Measurements from ENCODE around the gene RND2.

The RND2 gene

GRCh38 chr17:43006639-43007551 lies 18.1 kb upstream of the RND2 start, which contains the start of gene IFI35:
TSS of gene IFI35 (plus strand) at chr17:43006784. CDS start at chr17:43006948, 164 bp downstream.
- peak; percentile 36 for DNase-seq (ENCODE audit: low read depth)

GRCh38 chr17:43010667-43011308 lies 14.2 kb upstream of the RND2 start:
- DNase-seq (ENCODE audit: low read depth), result no peak

DNA sequence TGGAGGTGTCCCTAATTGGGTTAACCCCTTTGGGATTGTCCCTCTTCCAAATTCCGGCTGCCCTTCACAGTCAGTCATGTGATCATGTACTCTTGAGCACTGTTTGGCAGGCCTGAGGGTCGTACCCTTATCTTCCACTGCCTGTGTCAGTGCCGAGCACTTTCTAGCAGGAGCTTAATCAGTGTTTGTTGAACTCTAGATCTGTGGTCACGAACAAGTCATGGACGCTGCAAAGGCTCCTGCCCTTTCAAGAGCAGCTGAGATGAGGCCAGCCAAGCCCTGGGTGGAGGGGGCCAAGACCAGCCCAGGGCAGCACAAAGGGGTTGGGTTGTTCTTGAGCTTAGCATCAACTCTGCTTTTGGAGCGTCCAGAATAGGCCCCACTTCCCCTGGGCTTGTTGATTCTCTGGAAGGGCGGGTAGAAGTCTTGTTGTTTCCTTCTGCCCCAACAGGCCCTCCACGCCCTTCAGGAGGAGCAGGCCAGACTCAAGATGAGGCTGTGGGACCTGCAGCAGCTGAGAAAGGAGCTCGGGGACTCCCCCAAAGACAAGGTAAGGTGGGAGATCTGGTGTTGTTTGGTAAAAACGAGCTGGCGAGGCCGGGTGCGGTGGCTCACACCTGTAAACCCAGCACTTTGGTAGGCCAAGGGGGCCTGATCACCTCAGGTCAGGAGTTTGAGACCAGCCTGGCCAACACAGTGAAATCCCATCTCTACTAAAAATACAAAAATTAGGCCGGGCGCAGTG lies 13.1 kb upstream of the RND2 start:
- DNase-seq (ENCODE audit: low read depth), result no peak

DNA sequence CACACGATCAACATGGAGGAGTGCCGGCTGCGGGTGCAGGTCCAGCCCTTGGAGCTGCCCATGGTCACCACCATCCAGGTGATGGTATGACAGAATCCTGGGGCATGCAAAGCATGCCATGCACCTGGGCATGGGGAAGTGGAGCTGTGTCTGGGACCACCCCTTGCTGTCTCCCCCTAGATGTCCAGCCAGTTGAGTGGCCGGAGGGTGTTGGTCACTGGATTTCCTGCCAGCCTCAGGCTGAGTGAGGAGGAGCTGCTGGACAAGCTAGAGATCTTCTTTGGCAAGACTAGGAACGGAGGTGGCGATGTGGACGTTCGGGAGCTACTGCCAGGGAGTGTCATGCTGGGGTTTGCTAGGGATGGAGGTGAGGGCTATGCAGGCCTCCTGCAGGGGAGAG lies 11.7 kb upstream of the RND2 start:
- no peak for DNase-seq (ENCODE audit: low read depth)

DNA sequence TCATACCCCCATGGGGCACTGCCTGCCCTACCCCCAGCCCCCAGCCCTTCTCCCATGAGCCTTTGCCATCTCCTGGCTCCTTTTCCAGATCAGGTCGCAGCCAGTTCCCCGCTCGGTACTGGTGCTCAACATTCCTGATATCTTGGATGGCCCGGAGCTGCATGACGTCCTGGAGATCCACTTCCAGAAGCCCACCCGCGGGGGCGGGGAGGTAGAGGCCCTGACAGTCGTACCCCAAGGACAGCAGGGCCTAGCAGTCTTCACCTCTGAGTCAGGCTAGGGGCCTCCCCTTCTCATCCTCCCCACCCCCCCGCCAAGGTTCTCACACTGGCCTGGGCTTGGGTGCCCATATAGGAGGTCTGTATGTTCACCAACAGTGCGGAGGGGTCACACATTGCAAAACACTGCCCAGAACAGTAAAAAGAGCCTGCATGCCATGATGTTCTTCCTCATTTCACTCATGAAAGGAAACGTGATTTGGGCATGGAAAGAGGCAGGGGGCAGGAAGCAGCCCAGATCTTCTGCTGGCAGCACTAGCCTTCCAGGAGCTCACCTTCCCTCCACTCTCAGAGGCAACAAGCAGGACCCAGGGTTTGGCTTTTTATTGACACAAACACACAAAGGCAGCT lies 10.9 kb upstream of the RND2 start:
- DNase-seq (ENCODE audit: low read depth), result no peak

DNA sequence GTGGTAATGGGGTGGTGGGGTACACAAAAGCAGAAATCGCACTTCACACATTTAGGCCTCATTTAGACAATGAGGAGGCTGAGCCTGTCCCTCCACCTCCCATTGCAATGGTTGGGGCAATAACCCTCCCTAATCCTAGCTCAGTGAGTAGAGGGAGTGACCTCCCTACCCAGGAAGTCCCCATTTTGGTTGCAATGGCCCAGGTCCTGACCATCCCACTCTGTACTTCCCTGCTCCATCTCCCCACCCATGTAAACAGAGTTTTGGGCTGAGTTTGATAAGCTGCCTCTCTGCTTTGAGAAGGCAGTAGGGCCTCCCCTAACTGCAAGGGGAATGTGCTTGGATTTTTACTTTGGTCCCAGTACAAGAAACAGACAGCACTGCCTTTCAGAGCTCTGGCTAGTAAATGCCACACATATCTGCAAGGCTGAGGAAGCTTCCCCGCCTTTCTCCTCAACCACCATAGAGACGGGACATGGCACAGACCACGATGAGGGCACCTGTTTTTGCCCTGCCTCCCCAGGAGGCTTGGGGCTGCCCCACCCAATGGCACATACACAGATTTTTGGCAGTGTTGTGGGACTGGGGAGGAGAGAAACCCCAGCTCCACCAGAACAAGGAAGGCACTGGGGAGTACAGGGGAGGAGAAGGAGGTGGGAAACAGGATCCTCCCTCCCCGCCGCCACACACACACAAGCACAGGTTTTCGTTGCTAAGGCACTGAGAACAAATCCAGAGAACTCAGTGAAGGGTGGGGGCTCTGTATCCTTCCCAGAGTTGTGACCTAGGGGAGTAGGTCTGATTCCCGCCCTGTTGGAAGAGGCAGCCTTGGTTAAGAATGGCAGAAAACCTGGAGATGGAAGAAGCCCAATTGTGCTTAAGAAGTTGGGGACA lies 10.1 kb upstream of the RND2 start:
- DNase-seq (ENCODE audit: low read depth), result no peak

DNA sequence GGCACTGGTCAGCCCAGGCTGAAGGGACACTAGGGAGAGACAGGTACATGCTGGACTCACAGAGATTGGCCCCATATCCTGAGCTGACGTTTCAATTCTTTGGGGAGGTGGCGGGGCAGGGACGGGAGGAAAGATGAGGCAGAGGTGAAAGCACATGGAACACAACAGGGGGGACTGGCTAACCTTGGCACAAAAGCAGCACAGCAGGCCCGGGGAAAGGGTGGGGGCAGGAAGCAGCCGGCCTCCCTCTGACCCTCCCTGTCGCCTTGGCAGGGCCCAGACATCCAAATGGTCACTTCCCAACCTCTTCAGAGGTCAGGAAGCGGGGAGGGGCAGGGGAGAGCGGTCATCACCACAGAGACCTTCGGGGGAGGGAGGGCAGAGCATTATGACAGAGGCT lies 9.5 kb upstream of the RND2 start:
- DNase-seq (ENCODE audit: low read depth), result no peak

- DNase-seq (ENCODE audit: low read depth), result no peak
Observed at GRCh38 chr17:43016216-43016615, 8.8 kb upstream of the RND2 start.

GRCh38 chr17:43018008-43018853 lies 6.8 kb upstream of the RND2 start:
- DNase-seq (ENCODE audit: low read depth), result no peak

DNA sequence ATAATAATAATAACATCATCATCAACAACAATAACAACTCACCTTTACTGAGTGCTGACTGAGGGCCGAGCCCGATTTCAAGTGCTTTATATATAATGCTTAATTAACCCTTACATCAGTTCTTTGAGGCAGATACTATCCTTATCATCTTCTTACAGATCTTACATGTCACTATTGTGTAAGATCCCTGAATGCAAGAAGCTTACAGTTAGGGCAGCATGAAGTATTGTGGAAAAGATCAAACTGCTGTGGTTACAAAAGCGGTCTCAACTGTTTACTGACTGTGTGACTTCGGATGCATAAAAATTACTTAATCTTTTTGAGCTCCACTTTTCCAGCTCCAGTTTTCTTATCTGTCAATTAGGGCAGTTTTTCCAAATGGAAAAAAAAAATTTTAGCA lies 6.1 kb upstream of the RND2 start:
- DNase-seq (ENCODE audit: low read depth), result no peak

GRCh38 chr17:43019418-43019817 lies 5.6 kb upstream of the RND2 start:
- DNase-seq (ENCODE audit: low read depth), result no peak

GRCh38 chr17:43020030-43020621 lies 4.9 kb upstream of the RND2 start:
- DNase-seq (ENCODE audit: low read depth), result no peak

GRCh38 chr17:43020789-43021740 lies 4.0 kb upstream of the RND2 start:
- peak; percentile 59 for DNase-seq (ENCODE audit: low read depth)

DNA sequence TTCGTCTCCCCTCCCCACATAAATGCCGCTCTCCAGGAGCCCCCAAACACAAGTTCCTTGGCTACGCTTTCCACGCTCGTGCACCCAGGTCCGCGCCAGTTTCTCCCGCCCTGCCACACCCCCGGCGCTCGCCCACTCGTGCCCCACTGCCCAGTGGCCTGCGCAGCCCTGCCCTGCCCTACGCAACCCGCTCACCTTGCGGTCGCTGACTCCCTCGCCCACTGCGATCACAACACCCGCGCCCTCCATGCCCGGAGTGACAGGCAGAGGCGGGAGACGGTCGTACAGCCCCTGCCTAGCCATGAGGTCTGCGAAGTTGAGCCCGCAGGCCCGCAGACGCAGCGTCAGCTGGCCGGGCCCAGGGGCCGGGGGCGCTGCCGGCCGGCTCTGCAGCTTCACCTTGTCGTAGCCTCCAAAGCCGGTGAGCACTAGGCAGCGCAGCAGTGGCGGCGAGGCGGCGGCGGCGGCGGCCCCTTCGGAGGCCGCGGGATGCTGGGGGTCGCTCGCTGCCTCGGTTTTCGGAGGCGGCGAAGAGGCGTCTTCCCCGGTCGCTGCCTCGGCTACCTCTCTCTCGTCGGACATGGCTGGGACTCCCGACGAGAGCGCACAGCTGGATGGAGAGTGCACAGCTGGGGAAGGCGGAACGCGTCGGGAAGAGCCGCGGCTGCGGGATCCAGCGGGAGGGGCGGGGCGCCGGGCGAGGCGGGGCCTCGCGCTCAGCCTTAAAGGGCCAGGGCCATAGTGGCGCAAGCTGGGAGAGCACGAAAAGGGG lies 3.1 kb upstream of the RND2 start, which contains the start of gene VAT1:
Gene VAT1 (minus strand): TSS at position 645 of the 772 bp plus-strand sequence. CDS start 63 bp downstream, at position 582.
- DNase-seq (ENCODE audit: low read depth), result no peak

GRCh38 chr17:43025290-43025657 lies 243 bp downstream of the RND2 start:
- no peak for DNase-seq (ENCODE audit: low read depth)

GRCh38 chr17:43025766-43026537 lies 921 bp downstream of the RND2 start:
- DNase-seq (ENCODE audit: low read depth), result no peak

DNA sequence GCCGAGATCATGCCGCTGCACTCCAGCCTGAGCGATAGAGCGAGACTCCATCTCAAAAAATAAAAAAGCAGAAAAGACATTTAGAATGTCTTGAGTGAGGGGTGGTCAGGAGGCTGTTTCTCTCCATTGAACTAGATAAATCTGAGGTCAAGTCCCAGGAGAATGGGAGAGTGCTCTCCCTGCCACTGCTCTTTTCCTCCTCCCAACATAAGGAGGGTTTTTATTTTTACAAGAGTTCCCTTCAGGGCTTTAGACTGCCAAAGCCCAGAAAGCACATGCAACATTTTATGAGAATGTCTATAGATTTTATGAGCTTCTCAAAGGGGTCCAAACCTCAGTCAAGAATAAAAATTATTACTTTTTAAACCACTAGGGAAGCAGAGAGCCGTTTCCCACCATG lies 1.6 kb downstream of the RND2 start:
- DNase-seq (ENCODE audit: low read depth), result no peak

Data from GM04503 (cell line).